Endometrial microvascular endothelial cells (primary cell): ENCODE data around the gene RNF11. TPM values are rescaled to one million over a fixed set of nuclear protein-coding genes. Genes with fewer than 3 reads are reported as not detected.

ENCODE experiments used
- total RNA-seq: library from RNA; depleted of rRNA; stranded (reverse); fragments of >200 nt; gene quantifications from one replicate; pipeline ENCODE4 v1.2.3, GENCODE V29; 2015; ENCODE audit errors: inconsistent ontology term

The RNF11 gene
- total RNA-seq, 1 donor from 2014 or later = 69.9 TPM

Other genes starting within 250 kb of the RNF11 start
- gene C1orf185, start 134.0 kb upstream of the RNF11 start, total RNA-seq = not detected
- gene TTC39A, start 94.3 kb downstream of the RNF11 start, total RNA-seq = 1.6 TPM